Effector memory CD4-positive, alpha-beta T cell (primary cell): ENCODE data around the gene LMO7.
"Not testable (repeated sequence)": the region's sequence is repeated elsewhere in the genome, so short reads cannot be mapped to it uniquely, and the experiment has no call there.

Source experiments
- DNase-seq, 3 donors: peaks; one replicate each; pipeline ENCODE4 v3.0.0-alpha.2; 2020
- H3K27ac ChIP-seq: 2 replicates; pipeline ENCODE4 v1.7.0; 2013; ENCODE audit warnings: mild to moderate bottlenecking, low read length, moderate library complexity; ENCODE audit not compliant: insufficient read depth, poor library complexity, severe bottlenecking
- H3K27me3 ChIP-seq: replicated peaks from 2 replicates; pipeline ENCODE4 v1.7.0; 2013; ENCODE audit warnings: mild to moderate bottlenecking, low read length; ENCODE audit not compliant: insufficient read depth, control insufficient read depth, poor library complexity, severe bottlenecking
- H3K36me3 ChIP-seq: 2 replicates; pipeline ENCODE4 v1.7.0; 2013; ENCODE audit warnings: mild to moderate bottlenecking, low read length, moderate library complexity; ENCODE audit not compliant: control insufficient read depth, insufficient read depth
- H3K4me1 ChIP-seq: 2 replicates; pipeline ENCODE4 v1.7.0; 2013; ENCODE audit warnings: low read length, mild to moderate bottlenecking; ENCODE audit not compliant: control insufficient read depth, insufficient read depth, poor library complexity, severe bottlenecking
- H3K4me3 ChIP-seq: 2 replicates; pipeline ENCODE4 v1.7.0; 2013; ENCODE audit warnings: low read length, low read depth, mild to moderate bottlenecking; ENCODE audit not compliant: insufficient read depth, poor library complexity, severe bottlenecking
- H3K9me3 ChIP-seq: 2 replicates; pipeline ENCODE4 v1.7.0; 2013; ENCODE audit warnings: mild to moderate bottlenecking, low read length, moderate library complexity; ENCODE audit not compliant: control insufficient read depth

LMO7 gene

GRCh38 chr13:75789451-75790197 lies 153.5 kb downstream of the LMO7 start:
- DNase-seq, result no peak

GRCh38 chr13:75790198-75790970 lies 154.3 kb downstream of the LMO7 start:
- Histone ChIP-seq H3K27me3 (no peaks in the 10 kb centered on the region), H3K27ac (no peak overlapping the region), H3K9me3 (no peaks in the 10 kb centered on the region), H3K4me3 (no peak overlapping the region), H3K36me3 (no peaks in the 10 kb centered on the region), H3K4me1 (no peaks in the 10 kb centered on the region)
- no peak for DNase-seq

More at GRCh38 chr13:75789451-75790197, 153.5 kb downstream of the LMO7 start:
- no peaks in the 10 kb centered on the region for H3K4me1 ChIP-seq
- no peaks in the 10 kb centered on the region for H3K36me3 ChIP-seq
- H3K4me3 ChIP-seq, result no peak overlapping the region
- no peak overlapping the region for H3K27ac ChIP-seq
- no peaks in the 10 kb centered on the region for H3K27me3 ChIP-seq
- H3K9me3 ChIP-seq, result no peaks in the 10 kb centered on the region

- Histone ChIP-seq H3K36me3 (no peaks in the 10 kb centered on the region), H3K4me3 (no peak overlapping the region), H3K27me3 (no peaks in the 10 kb centered on the region), H3K9me3 (no peaks in the 10 kb centered on the region), H3K27ac (no peak overlapping the region), H3K4me1 (no peaks in the 10 kb centered on the region)
- DNase-seq, result no peak
Measured at GRCh38 chr13:75792526-75793187, 156.5 kb downstream of the LMO7 start.

- not testable (repeated sequence) for H3K9me3 ChIP-seq, H3K4me3 ChIP-seq, H3K36me3 ChIP-seq, H3K4me1 ChIP-seq, H3K27ac ChIP-seq, H3K27me3 ChIP-seq, DNase-seq
Measured at GRCh38 chr13:75793188-75793567, 157.0 kb downstream of the LMO7 start.

GRCh38 chr13:75794663-75795062 lies 158.5 kb downstream of the LMO7 start:
- no peak overlapping the region for H3K27ac ChIP-seq

GRCh38 chr13:75795274-75795673 lies 159.1 kb downstream of the LMO7 start:
- Histone ChIP-seq H3K27me3 (no peaks in the 10 kb centered on the region), H3K27ac (no peak overlapping the region), H3K36me3 (no peaks in the 10 kb centered on the region), H3K4me1 (no peaks in the 10 kb centered on the region), H3K4me3 (no peak overlapping the region), H3K9me3 (no peaks in the 10 kb centered on the region)
- DNase-seq, result no peak

More at GRCh38 chr13:75794663-75795062, 158.5 kb downstream of the LMO7 start:
- Histone ChIP-seq H3K4me1 (no peaks in the 10 kb centered on the region), H3K36me3 (no peaks in the 10 kb centered on the region), H3K4me3 (no peak overlapping the region), H3K27me3 (no peaks in the 10 kb centered on the region), H3K9me3 (no peaks in the 10 kb centered on the region)
- DNase-seq, result no peak

GRCh38 chr13:75796825-75797224 lies 160.7 kb downstream of the LMO7 start:
- Histone ChIP-seq H3K27ac (no peak overlapping the region), H3K4me1 (no peaks in the 10 kb centered on the region), H3K9me3 (no peaks in the 10 kb centered on the region), H3K4me3 (no peak overlapping the region), H3K27me3 (no peaks in the 10 kb centered on the region), H3K36me3 (no peaks in the 10 kb centered on the region)
- DNase-seq, result no peak

- no peaks in the 10 kb centered on the region for H3K9me3 ChIP-seq
- H3K27me3 ChIP-seq, result no peaks in the 10 kb centered on the region
- H3K36me3 ChIP-seq, result no peaks in the 10 kb centered on the region
- no peaks in the 10 kb centered on the region for H3K4me1 ChIP-seq
- no peak overlapping the region for H3K27ac ChIP-seq
- DNase-seq, result no peak
- H3K4me3 ChIP-seq, result no peak overlapping the region
Measured at GRCh38 chr13:75797239-75797638, 161.1 kb downstream of the LMO7 start.

- no peaks in the 10 kb centered on the region for H3K9me3 ChIP-seq
- H3K27me3 ChIP-seq, result no peaks in the 10 kb centered on the region
- peaks cover 2% of the 10 kb centered on the region for H3K4me1 ChIP-seq
- no peak for DNase-seq
- H3K4me3 ChIP-seq, result no peak overlapping the region
- no peak overlapping the region for H3K27ac ChIP-seq
- no peaks in the 10 kb centered on the region for H3K36me3 ChIP-seq
Measured at GRCh38 chr13:75797719-75798118, 161.6 kb downstream of the LMO7 start.
